ENCODE measurements around the gene ANKMY1.
"Not testable (repeated sequence)": the region's sequence is repeated elsewhere in the genome, so short reads cannot be mapped to it uniquely, and the experiment has no call there.

DNA sequence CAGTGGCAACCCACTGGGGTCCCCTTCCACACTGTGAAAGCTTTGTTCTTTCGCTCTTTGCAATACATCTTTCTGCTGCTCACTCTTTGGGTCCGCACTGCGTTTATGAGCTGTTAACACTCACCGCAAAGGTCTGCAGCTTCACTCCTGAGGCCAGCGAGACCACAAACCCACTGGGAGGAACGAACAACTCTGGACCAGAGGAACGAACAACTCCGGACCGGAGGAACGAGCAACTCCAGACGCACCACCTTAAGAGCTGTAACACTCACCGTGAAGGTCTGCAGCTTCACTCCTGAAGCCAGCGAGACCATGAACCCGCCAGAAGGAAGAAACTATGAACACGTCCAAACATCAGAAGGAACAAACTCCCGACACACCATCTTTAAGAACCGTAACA, 18.7 kb downstream of the ANKMY1 start:
- TF ChIP-seq BCL11A (IDR thresholded peaks at IDR 0.05; ENCODE audit: low read depth in 2 of 2, low read length in 2 of 2); SP1 (IDR thresholded peaks at IDR 0.05; ENCODE audit: low read depth, low read length); CTCF (IDR thresholded peaks at IDR 0.05; ENCODE audit: control extremely low read depth in 1 of 3, insufficient read depth in 1 of 3, low read depth in 1 of 3, low read length in 3 of 3); EZH2 (IDR thresholded peaks at IDR 0.05; ENCODE audit: low read depth, low read length, severe bottlenecking); RBBP5 (IDR thresholded peaks at IDR 0.05; ENCODE audit: borderline replicate concordance, low read depth, low read length); GABPA (IDR thresholded peaks at IDR 0.05; ENCODE audit: borderline replicate concordance, insufficient read depth, low read length); POLR2A (IDR thresholded peaks at IDR 0.05; ENCODE audit: control extremely low read depth in 1 of 2, low read depth in 2 of 2, low read length in 2 of 2); ASH2L (IDR thresholded peaks at IDR 0.05; ENCODE audit: low read length); ATF2 (IDR thresholded peaks at IDR 0.05; ENCODE audit: low read length); ZNF274 (IDR thresholded peaks at IDR 0.05; ENCODE audit: borderline replicate concordance, extremely low read depth, low read length); FOSL1 (IDR thresholded peaks at IDR 0.05; ENCODE audit: insufficient read depth, low read depth, low read length); YY1 (IDR thresholded peaks at IDR 0.05; ENCODE audit: low read depth, low read length); SP4 (IDR thresholded peaks at IDR 0.05; ENCODE audit: low read length): not testable (repeated sequence)
